Skeletal muscle tissue (tissue), 4 donors: Measurements from ENCODE around the gene CLIC2. TPM values are rescaled to one million over a fixed set of nuclear protein-coding genes. Genes with fewer than 3 reads are reported as not detected.
"Not testable (repeated sequence)": the region's sequence is repeated elsewhere in the genome, so short reads cannot be mapped to it uniquely, and the experiment has no call there.

ENCODE experiments used
- H3K27ac ChIP-seq: one replicate; pipeline ENCODE4 v1.7.0; 2013; ENCODE audit warnings: mild to moderate bottlenecking, low read depth, low read length, inconsistent platforms
- H3K27me3 ChIP-seq, 3 donors: one replicate each; pipeline ENCODE4 v1.7.0; 2013; ENCODE audit warnings: low read length in 3 of 3; ENCODE audit not compliant: control insufficient read depth in 3 of 3, insufficient read depth in 3 of 3
- H3K36me3 ChIP-seq, 3 donors: one replicate each; pipeline ENCODE4 v1.7.0; 2013; ENCODE audit warnings: low read length in 3 of 3; ENCODE audit not compliant: control insufficient read depth in 3 of 3, insufficient read depth in 3 of 3
- H3K4me1 ChIP-seq, 3 donors: one replicate each; pipeline ENCODE4 v1.7.0; 2013; ENCODE audit warnings: low read length in 3 of 3, mild to moderate bottlenecking in 3 of 3; ENCODE audit not compliant: control insufficient read depth in 3 of 3, insufficient read depth in 3 of 3
- H3K4me3 ChIP-seq, 3 donors: one replicate each; pipeline ENCODE4 v1.7.0; 2013; ENCODE audit warnings: low read length in 3 of 3
- H3K9ac ChIP-seq, 3 donors: one replicate each; pipeline ENCODE4 v1.7.0; 2013; ENCODE audit warnings: low read length in 3 of 3, mild to moderate bottlenecking in 3 of 3, moderate library complexity in 2 of 3, low read depth in 1 of 3
- H3K9me3 ChIP-seq, 3 donors: one replicate each; pipeline ENCODE4 v1.7.0; 2013; ENCODE audit warnings: low read length in 3 of 3; ENCODE audit not compliant: control insufficient read depth in 3 of 3
- total RNA-seq: library from RNA; depleted of rRNA; stranded (reverse); fragments of >200 nt; gene quantifications from one replicate; pipeline ENCODE4 v1.2.3, GENCODE V29; 2014
- donor health status: Osteomylitis.

Gene CLIC2
- total RNA-seq, 1 donor from 2014 or later = 3.1 TPM

DNA sequence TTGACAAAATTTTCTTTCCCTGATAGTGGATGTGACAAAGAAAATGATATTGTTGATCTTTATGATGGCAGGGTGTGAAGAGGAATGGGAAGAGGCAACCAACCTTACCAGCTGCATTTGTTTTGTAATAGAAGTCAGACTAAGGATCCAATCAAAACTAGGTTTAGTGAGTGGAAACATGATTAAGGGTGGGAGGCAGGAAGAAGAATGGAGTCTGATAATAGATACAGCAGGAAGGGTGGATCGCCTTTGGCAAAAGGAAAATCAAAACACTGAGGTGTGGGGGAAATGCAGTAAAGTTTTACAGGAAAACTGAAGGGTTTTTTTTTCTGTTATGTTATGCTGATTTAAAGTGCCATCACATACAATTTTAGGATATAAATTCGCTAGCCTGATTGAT, 3.4 kb downstream of the CLIC2 start:
- no peak overlapping the region for H3K4me3 ChIP-seq
- no peaks in the 10 kb centered on the region for H3K27me3 ChIP-seq
- H3K36me3 ChIP-seq = no peaks in the 10 kb centered on the region
- H3K27ac ChIP-seq = no peak overlapping the region
- H3K9me3 ChIP-seq = no peaks in the 10 kb centered on the region
- no peaks in the 10 kb centered on the region for H3K4me1 ChIP-seq
- no peak overlapping the region for H3K9ac ChIP-seq

DNA sequence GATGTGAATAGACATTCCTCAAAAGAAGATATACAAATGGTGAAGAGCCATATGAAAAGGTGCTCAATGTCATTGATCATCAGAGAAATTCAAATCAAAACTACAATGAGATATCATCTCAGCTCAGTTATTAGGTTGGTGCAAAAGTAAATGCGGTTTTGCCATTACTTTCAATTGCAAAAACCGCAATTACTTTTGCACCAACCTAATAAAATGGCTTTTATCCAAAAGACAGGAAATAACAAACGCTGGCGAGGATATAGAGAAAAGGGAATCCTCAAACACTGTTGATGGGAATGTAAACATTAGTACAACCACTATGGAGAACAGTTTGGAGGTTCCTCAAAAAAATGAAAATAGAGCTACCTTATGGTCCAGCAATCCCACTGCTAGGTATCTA, 5.1 kb downstream of the CLIC2 start:
- H3K9ac ChIP-seq = no peak overlapping the region
- no peak overlapping the region for H3K4me3 ChIP-seq
- no peak overlapping the region for H3K27ac ChIP-seq
- H3K36me3 ChIP-seq = no peaks in the 10 kb centered on the region
- H3K27me3 ChIP-seq = no peaks in the 10 kb centered on the region
- H3K9me3 ChIP-seq = no peaks in the 10 kb centered on the region
- no peaks in the 10 kb centered on the region for H3K4me1 ChIP-seq

DNA sequence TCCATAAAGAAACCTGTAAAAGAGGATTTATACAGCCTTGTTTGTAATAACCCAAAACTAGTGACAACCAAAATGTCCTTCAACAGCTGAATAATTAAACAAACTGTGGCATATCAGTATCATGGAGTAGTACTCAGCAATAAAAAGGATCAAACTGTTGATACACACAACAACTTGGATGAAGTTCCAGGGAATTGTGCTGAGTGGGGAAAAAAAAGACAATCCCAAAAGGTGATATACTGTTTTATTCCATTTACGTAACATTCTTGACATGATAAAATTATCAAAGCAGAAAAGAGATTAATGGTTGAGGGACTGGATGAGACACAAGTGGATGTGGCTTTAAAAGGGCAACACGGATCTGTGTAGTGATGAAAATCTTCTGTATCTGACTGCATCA, 7.8 kb downstream of the CLIC2 start:
- H3K4me3 ChIP-seq = no peak overlapping the region
- H3K27me3 ChIP-seq = no peaks in the 10 kb centered on the region
- no peaks in the 10 kb centered on the region for H3K36me3 ChIP-seq
- no peaks in the 10 kb centered on the region for H3K9me3 ChIP-seq
- no peak overlapping the region for H3K27ac ChIP-seq
- no peak overlapping the region for H3K9ac ChIP-seq
- H3K4me1 ChIP-seq = no peaks in the 10 kb centered on the region

DNA sequence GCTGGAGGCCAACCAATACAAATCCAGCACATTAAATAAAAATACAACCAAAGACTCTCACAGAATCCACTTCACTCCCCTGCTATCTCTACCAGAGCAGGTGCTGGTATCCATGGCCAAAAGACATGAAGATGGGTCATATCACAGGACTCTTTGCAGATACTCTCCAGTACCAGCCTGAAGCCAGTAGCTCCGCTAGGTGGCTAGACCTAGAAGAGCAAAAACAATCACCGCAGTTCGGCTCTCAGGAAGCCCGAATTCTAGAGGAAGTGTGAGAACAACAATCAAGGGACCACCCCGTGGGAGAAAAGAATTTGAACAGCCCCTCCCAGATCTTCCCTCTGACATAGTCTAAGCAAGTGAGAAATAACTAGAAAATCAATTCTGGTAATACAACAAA, 20.2 kb downstream of the CLIC2 start:
- Histone ChIP-seq H3K27ac (no peak overlapping the region), H3K27me3 (no peaks in the 10 kb centered on the region)

DNA sequence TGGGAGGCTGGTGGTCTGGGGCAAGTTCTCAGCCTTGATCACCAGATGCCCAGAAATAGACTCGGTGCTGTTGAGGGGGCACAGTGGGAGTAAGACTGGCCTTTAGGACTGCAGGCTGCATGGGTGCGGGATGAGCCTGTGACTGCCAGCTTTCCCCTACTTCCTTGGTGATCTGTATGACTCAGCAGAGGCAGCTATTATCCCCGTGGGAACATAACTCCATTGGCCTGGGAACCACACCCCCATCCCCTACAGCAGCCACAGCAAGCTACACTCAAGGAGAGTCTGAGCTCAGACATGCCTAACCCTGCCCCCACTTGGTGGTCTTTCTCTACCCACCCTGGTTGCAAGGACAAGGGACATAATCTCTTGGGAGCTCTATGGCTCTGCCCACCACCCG, 20.6 kb downstream of the CLIC2 start:
- no peak overlapping the region for H3K9ac ChIP-seq
- H3K27ac ChIP-seq = no peak overlapping the region
- no peaks in the 10 kb centered on the region for H3K27me3 ChIP-seq
- H3K4me3 ChIP-seq = no peak overlapping the region
- peaks cover 0 to 5% (median 0%) of the 10 kb centered on the region in 3 donors for H3K9me3 ChIP-seq
- H3K36me3 ChIP-seq = no peaks in the 10 kb centered on the region
- no peaks in the 10 kb centered on the region for H3K4me1 ChIP-seq

More for the DNA sequence above, 20.2 kb downstream of the CLIC2 start:
- no peaks in the 10 kb centered on the region for H3K36me3 ChIP-seq
- H3K4me1 ChIP-seq = no peaks in the 10 kb centered on the region
- peaks cover 0 to 5% (median 0%) of the 10 kb centered on the region in 3 donors for H3K9me3 ChIP-seq
- H3K4me3 ChIP-seq = no peak overlapping the region
- no peak overlapping the region for H3K9ac ChIP-seq

DNA sequence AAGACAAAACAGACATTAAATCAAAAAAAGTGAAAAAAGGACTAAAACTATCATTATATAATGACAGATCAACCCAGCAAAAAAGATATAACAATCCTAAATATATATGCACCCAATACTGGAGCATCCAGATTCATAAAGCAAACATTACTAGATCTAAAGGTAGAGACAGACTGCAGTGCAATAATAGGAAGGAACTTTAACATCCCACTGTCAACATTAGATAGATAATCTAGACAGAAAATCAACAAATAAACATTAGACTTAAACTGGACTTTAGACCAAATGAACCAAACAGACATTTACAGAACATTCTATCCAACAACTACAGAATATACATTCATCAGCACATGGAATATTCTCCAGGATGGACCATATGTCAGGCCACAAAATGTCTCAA, 40.6 kb downstream of the CLIC2 start:
- H3K27me3 ChIP-seq = no peaks in the 10 kb centered on the region

DNA sequence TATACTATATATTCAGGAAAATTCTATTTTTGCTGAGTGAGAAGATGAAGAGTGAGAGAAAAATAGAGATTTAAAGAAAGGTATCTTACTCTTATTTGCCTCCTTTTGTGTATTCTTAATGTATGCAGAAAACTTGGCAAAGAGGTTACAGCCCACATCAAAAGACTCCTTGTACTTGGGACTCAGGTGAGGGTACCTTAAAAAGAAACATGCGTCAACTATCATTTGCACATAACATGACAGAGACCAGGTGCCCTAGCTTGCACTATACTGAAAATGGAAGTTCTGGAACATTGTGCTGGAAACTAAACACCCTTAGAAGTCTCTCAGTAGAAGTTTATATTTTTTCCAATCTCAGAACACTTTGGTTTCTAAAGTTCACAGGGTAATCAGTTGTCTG, 54.5 kb downstream of the CLIC2 start:
- H3K9ac ChIP-seq = no peak overlapping the region
- H3K9me3 ChIP-seq = no peaks in the 10 kb centered on the region
- no peak overlapping the region for H3K27ac ChIP-seq
- peaks cover 0 to 4% (median 0%) of the 10 kb centered on the region in 3 donors for H3K36me3 ChIP-seq
- H3K4me3 ChIP-seq = no peak overlapping the region
- H3K27me3 ChIP-seq = no peaks in the 10 kb centered on the region
- no peaks in the 10 kb centered on the region for H3K4me1 ChIP-seq

More for the DNA sequence above, 40.6 kb downstream of the CLIC2 start:
- Histone ChIP-seq H3K27ac (no peak overlapping the region), H3K36me3 (peaks cover 0 to 5% (median 0%) of the 10 kb centered on the region in 3 donors), H3K9me3 (no peaks in the 10 kb centered on the region), H3K4me3 (no peak overlapping the region), H3K4me1 (no peaks in the 10 kb centered on the region), H3K9ac (no peak overlapping the region)

DNA sequence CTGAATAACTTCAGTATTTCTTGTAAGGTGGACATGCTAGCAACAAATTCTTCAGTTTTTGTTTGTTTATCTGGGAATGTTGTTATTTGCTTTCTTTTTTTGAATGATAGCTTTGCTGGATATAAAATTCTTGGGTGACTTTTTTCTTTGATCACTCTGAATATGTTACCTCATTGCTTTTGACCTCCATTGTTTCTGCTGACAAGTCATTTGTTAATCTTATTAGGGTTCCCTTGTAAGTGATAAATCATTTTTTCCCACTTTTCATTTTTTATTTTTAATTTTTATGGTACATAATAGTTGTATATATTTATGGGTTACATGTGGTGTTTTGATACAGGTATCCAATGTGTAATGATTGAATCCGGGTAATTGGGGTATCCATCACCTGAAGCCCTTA, 63.4 kb downstream of the CLIC2 start:
- H3K27me3 ChIP-seq = no peaks in the 10 kb centered on the region
- H3K9ac ChIP-seq = no peak overlapping the region
- no peak overlapping the region for H3K27ac ChIP-seq
- no peaks in the 10 kb centered on the region for H3K36me3 ChIP-seq
- H3K9me3 ChIP-seq = no peaks in the 10 kb centered on the region
- no peak overlapping the region for H3K4me3 ChIP-seq
- no peaks in the 10 kb centered on the region for H3K4me1 ChIP-seq

DNA sequence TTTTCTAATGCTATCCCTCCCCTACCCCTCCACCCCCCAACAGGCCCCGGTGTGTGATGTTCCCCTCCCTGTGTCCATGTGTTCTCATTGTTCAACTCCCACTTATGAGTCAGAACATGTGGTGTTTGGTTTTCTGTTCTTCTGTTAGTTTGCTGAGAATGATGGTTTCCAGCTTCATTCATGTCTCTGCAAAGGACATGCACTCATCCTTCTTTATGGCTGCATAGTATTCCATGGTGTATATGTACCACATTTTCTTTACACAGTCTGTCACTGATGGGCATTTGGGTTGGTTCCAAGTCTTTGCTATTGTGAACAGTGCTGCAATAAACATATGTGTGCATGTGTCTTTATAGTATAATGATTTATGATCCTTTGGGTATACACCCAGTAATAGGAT, 66.4 kb downstream of the CLIC2 start:
- H3K4me1 ChIP-seq = not testable (repeated sequence)

DNA sequence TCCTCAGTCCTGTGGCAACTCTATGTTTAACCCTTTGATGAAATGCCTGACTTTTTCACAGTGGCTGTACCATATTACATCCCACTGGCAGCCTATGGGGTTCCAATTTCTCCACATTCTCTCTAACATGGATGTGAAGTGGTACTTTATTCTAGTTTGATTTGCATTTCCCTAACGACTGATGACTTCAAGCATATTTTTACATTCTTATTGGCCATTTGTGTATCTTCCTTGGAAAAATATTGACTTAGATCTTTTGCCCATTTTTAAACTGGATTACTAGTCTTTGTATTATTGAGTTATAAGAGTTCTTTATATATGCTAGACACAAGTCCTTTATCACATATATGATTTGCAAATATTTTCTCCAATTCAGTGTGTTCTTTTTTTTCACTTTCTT, 68.0 kb downstream of the CLIC2 start:
- Histone ChIP-seq H3K4me3 (no peak overlapping the region), H3K9ac (no peak overlapping the region), H3K27ac (no peak overlapping the region), H3K9me3 (no peaks in the 10 kb centered on the region), H3K27me3 (peaks cover 0 to 4% (median 0%) of the 10 kb centered on the region in 3 donors), H3K36me3 (no peaks in the 10 kb centered on the region), H3K4me1 (no peaks in the 10 kb centered on the region)

More for the DNA sequence above, 66.4 kb downstream of the CLIC2 start:
- H3K36me3 ChIP-seq, H3K27me3 ChIP-seq, H3K9me3 ChIP-seq, H3K27ac ChIP-seq, H3K9ac ChIP-seq, H3K4me3 ChIP-seq: not testable (repeated sequence)
